LNCAP (cell line): Measurements from ENCODE around the gene PEF1.

Experiments used
- CTCF ChIP-seq: fragments of 450-650 bp; IDR thresholded peaks from 2 replicates; pipeline ENCODE4 v1.5.1; 2017; ENCODE audit warnings: mild to moderate bottlenecking

Gene PEF1

GRCh38 chr1:31688233-31688918 lies 43.7 kb upstream of the PEF1 start:
- no peak for TF ChIP-seq CTCF

- no peak for TF ChIP-seq CTCF
Observed at GRCh38 chr1:31687601-31688000, 42.9 kb upstream of the PEF1 start.

- TF ChIP-seq CTCF, result no peak
Observed at GRCh38 chr1:31685795-31686194, 41.1 kb upstream of the PEF1 start.

- peak; percentile 41; the same call in 1 of the 2 replicates for TF ChIP-seq CTCF
Observed at GRCh38 chr1:31683997-31684396, 39.3 kb upstream of the PEF1 start.

GRCh38 chr1:31681415-31681814 lies 36.7 kb upstream of the PEF1 start:
- no peak for TF ChIP-seq CTCF

- no peak for TF ChIP-seq CTCF
Observed at GRCh38 chr1:31679676-31680230, 35.1 kb upstream of the PEF1 start.

GRCh38 chr1:31679091-31679490 lies 34.4 kb upstream of the PEF1 start:
- no peak for TF ChIP-seq CTCF

GRCh38 chr1:31678681-31679080 lies 34.0 kb upstream of the PEF1 start:
- no peak for TF ChIP-seq CTCF
